ENCODE results near the gene PSAP.
A peak's percentile ranks its signal among the peaks of the same experiment; 100 is the strongest.

PSAP gene

GRCh38 chr10:71825217-71825616, 25.8 kb downstream of the PSAP start:
- DNase-seq (ENCODE audit: low read depth), result no peak

- no peak for DNase-seq (ENCODE audit: low read depth)
Observed at GRCh38 chr10:71824333-71824732, 26.7 kb downstream of the PSAP start.

- no peak for DNase-seq (ENCODE audit: low read depth)
Observed at GRCh38 chr10:71823356-71823755, 27.7 kb downstream of the PSAP start.

- no peak for DNase-seq (ENCODE audit: low read depth)
Observed at GRCh38 chr10:71821909-71822763, 28.9 kb downstream of the PSAP start.

- DNase-seq (ENCODE audit: low read depth), result no peak
Observed at GRCh38 chr10:71820966-71821365, 30.1 kb downstream of the PSAP start.

- no peak for DNase-seq (ENCODE audit: low read depth)
Observed at GRCh38 chr10:71819985-71820384, 31.1 kb downstream of the PSAP start.

GRCh38 chr10:71819441-71819861, 31.6 kb downstream of the PSAP start:
- no peak for DNase-seq (ENCODE audit: low read depth)

- DNase-seq (ENCODE audit: low read depth), result no peak
Observed at GRCh38 chr10:71818674-71819260, 32.3 kb downstream of the PSAP start.

- no peak for DNase-seq (ENCODE audit: low read depth)
Observed at GRCh38 chr10:71817831-71818655, 33.0 kb downstream of the PSAP start.

- DNase-seq (ENCODE audit: low read depth), result no peak
Observed at GRCh38 chr10:71816936-71817618, 34.0 kb downstream of the PSAP start.

- DNase-seq (ENCODE audit: low read depth), result no peak
Observed at GRCh38 chr10:71816421-71816851, 34.6 kb downstream of the PSAP start.

GRCh38 chr10:71815515-71816130, 35.4 kb downstream of the PSAP start:
- no peak for DNase-seq (ENCODE audit: low read depth)

GRCh38 chr10:71814922-71815411, 36.1 kb downstream of the PSAP start:
- DNase-seq (ENCODE audit: low read depth), result no peak

- DNase-seq (ENCODE audit: low read depth), result no peak
Observed at GRCh38 chr10:71812913-71813590, 38.0 kb downstream of the PSAP start.

- DNase-seq (ENCODE audit: low read depth), result peak; percentile 76
Observed at GRCh38 chr10:71812016-71812912, 38.8 kb downstream of the PSAP start.

GRCh38 chr10:71811351-71811750, 39.7 kb downstream of the PSAP start:
- DNase-seq (ENCODE audit: low read depth), result no peak

- DNase-seq (ENCODE audit: low read depth), result no peak
Observed at GRCh38 chr10:71810048-71810750, 40.9 kb downstream of the PSAP start.

GRCh38 chr10:71809628-71810027, 41.4 kb downstream of the PSAP start:
- no peak for DNase-seq (ENCODE audit: low read depth)
